IMR-90 (cell line): Measurements from ENCODE around the gene ST3GAL3.

Experiments used
- BHLHE40 ChIP-seq: fragments of 150-350 bp; IDR thresholded peaks from 2 replicates; pipeline ENCODE4 v1.6.1; 2016; ENCODE audit warnings: mild to moderate bottlenecking, low read depth, low read length
- CEBPB ChIP-seq: IDR thresholded peaks from 2 replicates; pipeline ENCODE4 v1.6.1; 2012; ENCODE audit warnings: low read depth, low read length, improper control_type of control experiment
- NFE2L2 ChIP-seq: fragments of 150-350 bp; IDR thresholded peaks from 2 replicates; pipeline ENCODE4 v1.6.1; 2016; ENCODE audit warnings: low read depth, mild to moderate bottlenecking, low read length
- POLR2A ChIP-seq: IDR thresholded peaks from 2 replicates; pipeline ENCODE4 v1.6.1; 2012; ENCODE audit warnings: mild to moderate bottlenecking, low read depth, low read length
- RAD21 ChIP-seq: IDR thresholded peaks from 2 replicates; pipeline ENCODE4 v1.6.1; 2012; ENCODE audit warnings: low read length, improper control_type of control experiment
- TF ChIP-seq, protein P1 (sequence below): conservative IDR thresholded peaks from 2 replicates; pipeline ENCODE4 v1.5.1; 2012; ENCODE audit warnings: mild to moderate bottlenecking, low read depth, low read length, improper control_type of control experiment
- TF ChIP-seq, protein P2 (sequence below): fragments of 150-350 bp; IDR thresholded peaks from 2 replicates; pipeline ENCODE4 v1.6.1; 2017; ENCODE audit warnings: mild to moderate bottlenecking, antibody characterized with exemption, low read length, low read depth

DNA sequence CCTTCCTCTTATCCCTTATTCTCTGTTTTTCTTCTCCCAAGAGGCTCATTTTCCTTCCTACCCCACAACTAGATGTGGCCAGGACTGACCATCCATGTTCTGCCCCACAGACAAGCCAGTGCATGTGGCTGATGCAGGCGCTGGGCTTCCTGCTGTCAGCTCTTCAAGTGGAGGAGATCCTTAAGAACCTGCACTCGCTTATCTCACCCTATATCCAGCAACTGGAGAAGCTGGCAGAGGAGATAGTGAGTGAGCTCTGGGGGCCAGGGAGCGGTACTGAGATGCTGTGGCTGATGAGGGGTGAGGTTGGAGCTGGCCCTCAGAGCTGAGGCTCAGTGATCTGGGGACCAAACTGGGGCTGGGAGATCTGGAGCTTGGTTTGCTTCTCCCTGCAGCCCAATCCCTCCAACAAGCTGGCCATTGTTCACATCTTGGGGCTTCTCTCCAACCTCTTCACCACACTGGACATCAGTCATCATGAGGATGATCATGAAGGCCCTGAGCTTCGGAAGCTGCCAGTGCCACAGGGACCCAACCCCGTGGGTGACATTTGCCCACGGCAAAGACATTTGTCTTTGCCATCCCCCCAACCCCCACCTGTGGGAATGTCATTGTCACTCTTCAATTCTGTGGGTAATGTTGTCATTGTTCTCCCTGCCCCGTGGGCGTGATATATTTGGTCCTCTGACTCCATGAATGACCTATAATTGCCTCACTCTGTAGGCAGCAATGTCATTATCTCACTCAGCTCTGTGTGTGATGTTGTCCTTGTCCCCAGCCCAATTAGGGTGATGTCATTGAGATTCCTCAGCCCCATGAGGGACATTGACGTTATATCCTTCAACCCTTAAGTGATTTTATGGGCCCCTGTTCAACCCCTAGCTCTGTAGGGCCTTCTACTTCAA lies 251.3 kb downstream of the ST3GAL3 start:
- TF ChIP-seq, protein P1, sequence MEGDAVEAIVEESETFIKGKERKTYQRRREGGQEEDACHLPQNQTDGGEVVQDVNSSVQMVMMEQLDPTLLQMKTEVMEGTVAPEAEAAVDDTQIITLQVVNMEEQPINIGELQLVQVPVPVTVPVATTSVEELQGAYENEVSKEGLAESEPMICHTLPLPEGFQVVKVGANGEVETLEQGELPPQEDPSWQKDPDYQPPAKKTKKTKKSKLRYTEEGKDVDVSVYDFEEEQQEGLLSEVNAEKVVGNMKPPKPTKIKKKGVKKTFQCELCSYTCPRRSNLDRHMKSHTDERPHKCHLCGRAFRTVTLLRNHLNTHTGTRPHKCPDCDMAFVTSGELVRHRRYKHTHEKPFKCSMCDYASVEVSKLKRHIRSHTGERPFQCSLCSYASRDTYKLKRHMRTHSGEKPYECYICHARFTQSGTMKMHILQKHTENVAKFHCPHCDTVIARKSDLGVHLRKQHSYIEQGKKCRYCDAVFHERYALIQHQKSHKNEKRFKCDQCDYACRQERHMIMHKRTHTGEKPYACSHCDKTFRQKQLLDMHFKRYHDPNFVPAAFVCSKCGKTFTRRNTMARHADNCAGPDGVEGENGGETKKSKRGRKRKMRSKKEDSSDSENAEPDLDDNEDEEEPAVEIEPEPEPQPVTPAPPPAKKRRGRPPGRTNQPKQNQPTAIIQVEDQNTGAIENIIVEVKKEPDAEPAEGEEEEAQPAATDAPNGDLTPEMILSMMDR: no peak
- no peak for TF ChIP-seq POLR2A
- TF ChIP-seq BHLHE40: no peak
- TF ChIP-seq CEBPB: no peak
- no peak for TF ChIP-seq NFE2L2
- no peak for TF ChIP-seq RAD21
- TF ChIP-seq, protein P2, sequence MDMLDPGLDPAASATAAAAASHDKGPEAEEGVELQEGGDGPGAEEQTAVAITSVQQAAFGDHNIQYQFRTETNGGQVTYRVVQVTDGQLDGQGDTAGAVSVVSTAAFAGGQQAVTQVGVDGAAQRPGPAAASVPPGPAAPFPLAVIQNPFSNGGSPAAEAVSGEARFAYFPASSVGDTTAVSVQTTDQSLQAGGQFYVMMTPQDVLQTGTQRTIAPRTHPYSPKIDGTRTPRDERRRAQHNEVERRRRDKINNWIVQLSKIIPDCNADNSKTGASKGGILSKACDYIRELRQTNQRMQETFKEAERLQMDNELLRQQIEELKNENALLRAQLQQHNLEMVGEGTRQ: no peak
